Measurements from ENCODE around the gene PPP2R2D.

DNA sequence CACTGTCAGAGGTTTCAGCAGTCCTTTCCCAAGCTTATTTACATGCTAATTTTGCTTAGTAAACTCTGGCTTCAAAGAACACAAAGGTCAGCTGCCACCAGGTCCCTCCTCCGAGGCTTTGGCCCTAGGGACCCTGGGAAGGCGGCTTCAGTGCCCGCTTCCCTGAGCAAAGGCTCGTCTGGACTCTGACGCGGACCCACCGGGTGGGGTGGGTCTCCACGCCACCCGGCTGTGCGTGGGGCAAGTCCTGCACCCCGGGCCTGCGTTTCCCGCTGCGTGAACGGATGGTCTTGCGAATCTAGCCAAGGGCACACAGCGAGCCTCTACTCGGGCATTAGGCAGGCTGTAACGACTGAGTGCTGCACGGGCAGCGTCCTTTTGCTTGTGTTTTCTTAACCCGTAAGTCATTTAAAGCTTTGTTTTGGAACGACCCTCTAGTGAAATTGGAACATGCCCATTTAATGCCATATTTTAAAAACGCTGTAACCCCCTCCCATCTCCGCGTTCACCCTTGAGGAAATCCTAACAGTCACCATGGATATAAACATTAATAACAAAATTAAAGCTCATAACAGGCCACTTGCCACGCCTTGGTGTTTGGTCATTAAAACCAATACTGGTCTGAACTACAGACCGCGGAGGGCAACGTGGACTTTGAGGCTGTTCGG, 80.1 kb downstream of the PPP2R2D start:
- no peak for TF ChIP-seq YY1 (IDR thresholded peaks at IDR 0.05; ENCODE audit: insufficient read depth, insufficient read length)
- TF ChIP-seq SUZ12 (IDR thresholded peaks at IDR 0.05; ENCODE audit: extremely low read depth, insufficient read depth, insufficient read length), result no peak
- no peak for TF ChIP-seq ZNF274 (IDR thresholded peaks at IDR 0.05; ENCODE audit: low read depth, low read length)

Data from NT2/D1 (cell line).